Cardiac fibroblast (primary cell): ENCODE measurements around the gene PLXNA2.
A peak's percentile ranks its signal among the peaks of the same experiment; 100 is the strongest.

Source experiments
- DNase-seq, 2 donors: peaks; one replicate each; pipeline versions ENCODE4 v3.0.0 to v3.0.0-alpha.2; 2010; ENCODE audit warnings: low read depth in 2 of 2
- H3K4me3 ChIP-seq, 2 donors: replicated peaks in 1 of 2; 1 replicate in 1 of 2; 2 replicates in 1 of 2; pipeline ENCODE4 v1.5.1; 2011; ENCODE audit warnings: low read depth in 2 of 2, low read length in 2 of 2, mild to moderate bottlenecking in 2 of 2, moderate library complexity in 1 of 2
- CTCF ChIP-seq: IDR thresholded peaks from one replicate; pipeline ENCODE4 v1.5.1; 2011; ENCODE audit warnings: low read depth, mild to moderate bottlenecking, low read length, inconsistent platforms

Gene PLXNA2

DNA sequence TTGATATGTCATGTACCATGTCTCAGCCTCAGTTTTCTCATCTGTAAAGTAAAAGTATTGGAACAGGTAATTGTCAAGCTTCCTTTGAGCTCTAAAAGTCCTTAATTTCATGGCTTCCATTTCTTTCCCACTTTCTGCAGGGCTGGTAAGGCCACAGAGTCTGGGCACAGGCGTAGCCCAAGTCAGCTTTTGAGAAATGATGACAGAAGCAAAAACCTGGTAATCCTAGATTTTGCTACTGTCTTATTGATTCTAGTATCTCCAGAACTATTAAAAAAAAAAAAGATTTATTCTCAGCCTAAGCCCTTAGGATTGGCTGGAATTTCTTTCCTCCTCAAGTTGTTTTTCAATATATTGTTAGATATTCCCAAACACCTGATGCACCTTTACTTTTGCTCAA is 31.3 kb downstream of the PLXNA2 start:
- no peak overlapping the region for H3K4me3 ChIP-seq
- DNase-seq: no peak
- TF ChIP-seq CTCF: no peak

DNA sequence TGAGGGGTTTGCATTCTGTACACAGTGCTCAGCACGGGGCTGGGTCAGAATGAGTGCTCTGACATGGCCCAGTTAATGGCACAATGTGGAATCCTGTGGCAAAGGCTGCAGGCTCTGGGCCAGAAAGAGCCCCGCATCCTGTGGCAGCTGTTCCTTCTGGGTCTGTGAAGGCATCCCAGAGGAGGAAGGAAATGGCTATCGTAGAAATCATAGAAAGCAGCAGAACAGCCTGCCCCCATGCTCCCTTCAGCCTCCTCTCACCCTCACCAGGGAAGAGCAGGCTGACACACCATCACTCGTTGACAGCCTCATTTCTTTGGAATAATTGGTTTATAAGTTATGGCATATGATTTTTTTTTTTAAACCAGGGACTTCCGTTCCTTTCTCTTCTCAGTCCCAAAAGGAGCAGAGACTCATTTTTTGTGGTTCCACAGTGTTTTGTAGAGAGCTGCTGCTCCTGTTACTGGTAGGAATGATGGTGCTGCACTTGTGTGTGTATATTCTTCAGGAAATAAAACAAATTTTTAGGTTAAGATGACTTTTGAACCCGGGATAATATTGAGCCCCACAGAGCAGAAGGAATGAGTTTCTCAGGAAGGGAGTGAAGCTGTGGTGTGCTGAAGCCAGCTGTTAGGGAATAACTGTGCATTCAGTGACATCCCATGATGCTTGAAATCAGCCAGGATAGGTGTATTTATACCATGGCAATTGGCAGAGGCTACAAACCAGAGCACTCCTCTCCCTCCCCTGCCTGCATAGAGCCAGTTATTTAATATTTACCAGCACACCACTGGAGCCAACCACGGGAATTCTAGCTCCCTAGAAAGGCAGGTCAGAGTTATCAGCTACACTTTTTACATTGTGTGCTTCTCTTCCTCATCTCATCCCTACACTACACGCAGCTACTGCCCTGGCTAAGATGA is 32.0 kb downstream of the PLXNA2 start:
- no peak for TF ChIP-seq CTCF
- no peak overlapping the region for H3K4me3 ChIP-seq
- peak in 1 of 2 donors; percentile 44 for DNase-seq

DNA sequence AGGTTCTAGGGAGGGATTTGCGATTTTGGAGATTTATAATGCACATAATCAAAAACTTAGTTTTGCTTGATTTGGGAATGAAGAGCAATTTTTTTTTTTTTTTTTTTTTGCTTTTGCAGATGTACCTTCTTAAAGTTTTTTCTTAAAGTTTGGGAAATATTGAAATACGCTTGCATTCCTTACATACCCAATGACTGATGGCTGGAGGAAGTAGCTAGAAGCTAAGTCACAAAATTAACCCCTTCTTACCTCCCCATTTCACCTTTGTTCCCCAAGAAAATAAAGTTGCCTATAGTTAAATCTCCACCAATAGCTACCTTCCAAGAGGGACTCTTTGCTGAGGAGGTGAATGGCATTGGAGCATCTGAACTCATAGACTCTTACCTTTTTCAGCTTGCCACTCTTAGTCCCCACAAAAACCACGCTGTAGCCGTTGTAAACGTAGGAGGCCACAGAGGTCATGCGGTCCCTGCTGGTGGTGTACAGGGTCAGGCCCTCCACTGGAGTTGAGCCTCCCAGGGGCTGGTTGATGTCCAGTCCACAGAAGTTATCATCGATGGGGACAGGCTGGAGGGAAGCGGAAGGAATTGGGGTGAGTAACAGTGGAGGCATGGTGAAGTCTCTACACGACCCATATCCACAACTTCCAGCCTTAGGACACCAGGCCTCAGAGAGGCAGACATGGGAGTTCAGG is 34.1 kb downstream of the PLXNA2 start:
- no peak overlapping the region for H3K4me3 ChIP-seq
- no peak for TF ChIP-seq CTCF
- peak in 1 of 2 donors; percentile 54 for DNase-seq

- no peak for DNase-seq
- no peak overlapping the region for H3K4me3 ChIP-seq
- TF ChIP-seq CTCF: no peak
Observed at GRCh38 chr1:208209286-208209685, 34.9 kb downstream of the PLXNA2 start.

GRCh38 chr1:208208132-208208487 is 36.1 kb downstream of the PLXNA2 start:
- no peak for TF ChIP-seq CTCF
- DNase-seq: no peak
- H3K4me3 ChIP-seq: no peak overlapping the region

DNA sequence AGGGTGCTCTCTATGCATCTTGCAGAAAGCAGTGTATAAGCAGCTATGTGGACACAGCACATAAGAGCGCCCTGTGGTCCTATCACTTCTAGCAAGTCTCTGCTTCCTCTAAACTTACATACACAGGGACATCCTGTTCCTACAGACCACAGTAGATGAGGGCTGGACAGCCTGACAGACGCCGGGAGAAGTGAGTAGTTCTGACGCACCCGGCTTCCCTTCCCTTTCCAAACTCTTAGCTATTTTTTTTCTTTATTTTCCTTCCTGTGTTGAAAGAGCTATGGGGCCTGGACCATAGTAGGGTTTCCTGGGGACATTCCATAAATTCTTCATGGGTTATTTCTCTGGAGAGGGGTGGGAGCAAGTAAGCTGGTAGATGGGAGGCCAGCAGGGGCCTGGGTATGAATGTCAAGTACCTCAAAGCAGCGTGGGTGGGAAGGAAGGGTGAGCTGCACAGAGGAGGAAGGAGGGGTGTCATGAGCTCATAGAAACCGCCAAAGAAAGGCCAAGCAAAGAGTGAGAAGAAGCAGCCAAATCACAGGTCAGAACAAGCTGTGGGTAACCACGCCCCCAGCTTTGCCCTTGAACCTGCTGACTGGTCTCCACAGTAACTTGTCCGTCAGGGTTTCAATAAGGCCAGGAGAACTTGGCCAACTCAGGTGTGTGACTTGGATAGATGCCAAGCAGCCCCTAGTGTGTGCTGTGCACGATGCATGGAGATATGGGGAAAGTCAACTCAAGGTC is 36.6 kb downstream of the PLXNA2 start:
- no peak overlapping the region for H3K4me3 ChIP-seq
- no peak for TF ChIP-seq CTCF
- DNase-seq: peak; percentile 98 to 99
